GM21737 (cell line): Measurements from ENCODE around the gene MREG.
A peak's percentile ranks its signal among the peaks of the same experiment; 100 is the strongest.
"Not testable (repeated sequence)": the region's sequence is repeated elsewhere in the genome, so short reads cannot be mapped to it uniquely, and the experiment has no call there.

ENCODE experiments used
- ATAC-seq: cut with Tn5 transposase; IDR thresholded peaks from one replicate; pipeline ENCODE4 v1.9.1; 2021; ENCODE audit warnings: mild to moderate bottlenecking, moderate library complexity; ENCODE audit not compliant: unreplicated experiment

The MREG gene

DNA sequence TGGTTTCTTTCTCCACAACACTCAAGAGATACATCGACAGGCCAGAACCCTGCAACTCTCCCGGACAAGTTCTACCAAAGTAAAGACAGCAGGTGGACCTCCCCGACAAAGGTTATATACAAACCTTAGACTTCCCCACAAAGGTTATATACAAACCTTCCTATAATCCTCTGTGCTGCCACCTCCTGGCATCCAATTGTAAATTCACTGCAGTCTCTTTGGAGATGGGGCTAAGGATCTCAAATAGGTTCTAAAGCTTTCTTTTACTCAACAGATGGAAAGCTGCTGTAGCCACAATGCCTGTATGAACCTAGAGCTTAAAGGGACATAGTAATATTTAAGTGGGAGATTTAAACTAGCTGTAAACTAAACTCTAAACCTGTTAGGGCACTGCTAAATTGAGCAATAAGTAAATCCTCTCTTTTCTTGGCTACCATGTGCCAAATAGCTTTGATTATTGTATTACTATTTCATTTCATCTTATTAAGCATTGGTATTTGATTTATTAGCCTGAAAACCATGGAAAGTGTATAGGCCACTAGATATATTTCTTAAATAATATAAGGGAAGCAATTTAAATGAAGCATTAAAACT is 9.8 kb upstream of the MREG start:
- ATAC-seq: peak; percentile 80

DNA sequence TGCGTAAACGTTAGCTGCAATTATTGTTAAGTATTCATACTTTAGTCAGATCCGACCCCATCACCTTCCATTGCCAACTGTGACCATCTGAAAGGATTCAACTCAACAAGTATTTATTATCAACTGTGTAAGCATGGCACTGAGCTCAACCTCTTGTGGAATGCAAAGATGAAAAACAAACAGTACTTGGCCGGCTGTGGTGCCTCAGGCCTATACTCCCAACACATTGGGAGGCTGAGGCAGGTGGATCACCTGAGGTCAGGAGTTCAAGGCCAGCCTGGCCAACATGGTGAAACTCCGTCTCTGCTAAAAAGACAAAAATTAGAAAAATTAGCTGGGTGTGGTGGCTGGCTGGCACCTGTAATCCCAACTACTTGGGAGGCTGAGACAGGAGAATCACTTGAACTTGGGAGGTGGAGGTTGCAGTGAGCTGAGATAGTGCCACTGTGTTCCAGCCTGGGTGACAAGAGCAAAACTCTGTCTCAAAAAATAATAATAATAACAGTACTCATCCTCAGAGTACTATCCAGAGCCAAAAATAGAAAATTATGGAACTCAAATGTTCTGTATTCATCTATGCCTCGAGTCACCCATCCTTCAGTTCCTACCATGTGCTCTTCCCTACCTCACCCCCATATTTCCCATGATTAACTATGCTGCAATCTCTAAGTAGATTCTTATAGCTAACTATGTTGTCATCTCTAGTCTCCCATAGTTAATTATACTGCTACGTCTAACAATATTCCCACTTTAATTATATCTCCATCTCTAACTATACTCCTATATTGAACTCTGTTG is 8.6 kb upstream of the MREG start:
- no peak for ATAC-seq

- no peak for ATAC-seq
Measured at GRCh38 chr2:216018709-216019108, 5.4 kb upstream of the MREG start.

DNA sequence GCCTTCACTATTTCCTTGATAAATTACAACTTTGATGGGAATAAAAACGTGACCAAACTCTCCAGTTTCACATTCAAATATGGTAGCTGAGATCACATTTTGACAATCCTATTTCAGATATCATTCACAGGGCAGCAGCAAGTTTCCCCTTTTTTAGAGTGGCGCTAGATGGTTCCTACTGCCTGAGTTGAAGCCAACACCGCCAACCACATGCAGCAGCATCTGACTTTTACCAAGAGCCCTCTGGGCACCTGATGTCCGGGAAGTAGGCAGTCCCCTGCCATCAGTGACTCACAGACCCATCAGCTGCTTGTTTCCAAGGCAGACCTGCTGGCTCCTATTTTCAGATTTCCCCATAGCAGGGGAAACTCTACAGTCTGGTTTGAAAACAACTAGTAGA is 4.0 kb upstream of the MREG start:
- ATAC-seq: peak; percentile 30

DNA sequence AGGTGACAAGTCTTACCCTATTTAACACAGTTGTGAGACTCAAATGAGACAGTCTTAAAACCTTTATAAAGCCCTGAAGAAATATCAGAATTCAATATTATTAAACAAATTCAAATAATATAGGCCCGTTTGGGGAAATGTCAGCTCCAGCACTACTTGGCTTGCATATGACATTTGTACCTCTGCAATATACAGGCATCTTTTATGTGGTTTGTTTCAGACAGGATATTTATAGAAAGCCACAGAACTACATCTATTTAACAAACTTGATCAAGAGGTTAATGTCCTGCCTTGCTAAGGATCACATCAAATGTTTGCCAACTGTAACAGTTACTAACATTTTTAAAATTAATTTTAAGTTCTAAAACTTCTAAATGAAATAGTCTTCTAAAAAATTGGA is 3.2 kb upstream of the MREG start:
- ATAC-seq: no peak

DNA sequence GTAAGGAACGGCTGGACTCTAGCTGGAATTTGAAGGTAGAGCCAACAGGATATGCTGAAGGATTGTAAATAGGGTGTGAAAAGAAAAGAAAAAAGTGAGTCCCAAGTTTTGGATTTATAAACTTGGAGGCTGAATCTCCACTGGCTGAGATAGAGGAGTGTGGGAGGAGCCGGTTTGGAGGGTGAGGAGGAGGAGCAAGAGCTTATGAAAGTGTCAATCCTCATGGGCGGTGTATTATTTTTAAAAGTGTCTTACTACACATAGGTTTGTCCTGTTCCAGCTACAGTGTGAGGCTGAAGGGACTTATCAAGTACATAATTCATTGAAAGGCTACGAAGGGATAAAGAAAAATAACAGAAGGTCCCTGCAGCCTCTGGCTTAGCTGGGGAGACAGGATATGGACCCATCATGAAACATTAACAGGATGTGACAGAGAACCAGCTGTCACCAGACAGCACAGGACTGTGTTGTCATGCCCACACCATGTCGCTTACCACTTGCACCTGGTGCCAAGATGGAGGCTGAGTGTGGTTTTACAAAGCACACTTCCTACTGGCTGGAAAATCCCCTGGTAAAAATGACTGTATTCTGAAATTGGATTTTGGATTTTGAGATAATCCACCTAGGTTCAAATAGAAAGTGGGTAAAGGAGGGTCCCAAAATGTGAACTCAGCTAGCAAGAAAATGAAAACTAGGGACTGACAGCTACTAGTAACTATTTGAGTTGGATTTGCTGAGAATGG is 2.5 kb upstream of the MREG start:
- peak; percentile 83 for ATAC-seq

- ATAC-seq: no peak
Measured at GRCh38 chr2:216014986-216015385, 1.6 kb upstream of the MREG start.

GRCh38 chr2:216014006-216014405 is 655 bp upstream of the MREG start:
- ATAC-seq: no peak

- no peak for ATAC-seq
Measured at GRCh38 chr2:216012830-216013079, 596 bp downstream of the MREG start.

GRCh38 chr2:216012133-216012829 is 1.1 kb downstream of the MREG start:
- no peak for ATAC-seq

GRCh38 chr2:216009215-216009614 is 4.1 kb downstream of the MREG start:
- ATAC-seq: not testable (repeated sequence)

DNA sequence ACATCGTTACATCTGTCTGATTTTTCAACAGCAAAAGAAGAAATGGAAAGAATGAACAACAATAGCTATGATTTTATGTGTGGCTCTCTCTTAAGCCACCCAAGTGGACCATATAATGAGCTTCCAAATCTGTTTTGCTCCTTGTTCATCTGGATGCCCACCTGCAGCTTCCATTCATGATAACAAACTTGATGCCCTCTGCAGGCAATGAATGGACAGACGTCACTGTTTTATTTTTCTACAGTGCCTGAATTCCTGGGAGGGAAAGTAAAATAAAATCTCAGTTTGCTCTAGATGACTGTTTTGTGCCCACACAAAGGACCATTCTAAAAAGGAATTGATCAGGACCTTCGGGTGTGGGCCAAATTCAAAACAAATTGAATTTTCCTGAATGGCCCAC is 5.0 kb downstream of the MREG start:
- no peak for ATAC-seq

GRCh38 chr2:216006164-216006663 is 7.1 kb downstream of the MREG start:
- peak; percentile 47 for ATAC-seq

DNA sequence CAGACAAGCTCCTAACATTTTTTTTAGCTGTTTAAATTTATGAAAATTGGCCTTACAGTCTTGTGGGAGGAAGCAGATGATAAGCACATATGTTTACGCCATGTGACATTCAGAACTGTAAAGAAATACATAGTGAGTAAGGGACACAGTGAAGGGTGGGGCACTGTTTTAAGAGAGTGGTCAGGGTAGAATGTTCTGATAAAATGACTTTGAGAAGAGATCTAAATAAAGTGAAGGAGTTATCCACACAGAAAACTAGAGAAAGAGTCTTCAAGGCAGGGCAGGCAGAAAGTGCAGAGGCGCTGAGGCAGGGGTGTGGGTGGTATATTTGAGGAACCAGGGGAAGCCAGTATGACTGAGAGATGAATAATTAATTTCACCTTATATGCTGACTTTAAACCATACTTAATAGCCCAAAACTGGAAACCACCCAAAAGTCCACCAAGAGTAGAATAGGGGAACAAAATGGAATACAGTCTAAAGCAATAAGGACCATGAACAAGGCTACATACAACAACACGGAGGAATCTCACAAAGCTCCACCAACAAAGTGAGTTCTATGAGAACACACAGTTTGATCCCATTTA is 8.6 kb downstream of the MREG start:
- ATAC-seq: peak; percentile 35

GRCh38 chr2:216003876-216004696 is 9.3 kb downstream of the MREG start:
- no peak for ATAC-seq

DNA sequence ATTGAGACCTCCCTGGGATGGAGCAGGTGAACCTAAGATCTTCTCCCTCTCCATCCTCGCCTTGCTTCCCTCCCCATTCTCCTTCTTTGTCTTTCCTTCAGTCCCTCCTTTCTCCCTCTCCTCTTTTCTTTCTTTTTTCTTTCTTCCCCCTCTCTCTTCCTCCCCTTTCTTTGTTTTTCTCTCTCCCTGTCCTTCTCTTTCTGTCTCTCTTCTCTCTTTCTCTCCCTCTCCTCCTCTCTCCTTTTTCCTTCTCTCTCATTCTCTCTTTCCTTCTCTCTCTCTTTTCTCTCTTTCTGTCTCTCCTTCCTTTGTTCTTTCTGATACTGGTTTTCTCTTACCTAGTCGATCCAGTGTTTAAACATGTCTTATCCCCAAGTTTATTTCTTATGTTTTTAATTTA is 10.7 kb downstream of the MREG start:
- no peak for ATAC-seq

- ATAC-seq: no peak
Measured at GRCh38 chr2:216002101-216002678, 11.2 kb downstream of the MREG start.

GRCh38 chr2:216001216-216002100 is 11.9 kb downstream of the MREG start:
- no peak for ATAC-seq

DNA sequence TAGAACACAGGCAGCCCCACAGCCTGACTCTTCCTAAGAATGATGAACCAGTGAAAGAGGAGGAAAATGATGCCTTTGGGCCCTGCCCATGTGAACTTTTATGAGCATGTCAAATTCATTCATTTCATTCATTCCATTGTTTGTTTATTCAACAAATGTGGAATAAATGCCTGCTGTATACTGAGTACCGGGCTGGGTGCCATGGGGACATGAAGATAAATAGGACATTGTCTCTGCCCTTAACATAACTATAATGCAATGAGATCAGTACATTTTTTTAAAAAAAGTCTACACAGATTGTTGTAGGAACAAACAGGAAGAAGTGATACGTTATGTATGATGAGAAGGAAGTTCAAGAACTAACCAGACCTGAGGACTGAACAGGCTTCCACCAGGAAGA is 14.7 kb downstream of the MREG start:
- no peak for ATAC-seq
